Stimulated activated CD4-positive, alpha-beta T cell treated with anti-CD3 and anti-CD28 coated beads, Interleukin-12 subunit alpha, Interleukin-12 subunit beta, amount 100 ng/mL, for 48 hours (primary cell): ENCODE results near the gene SULT1B1.

Experiments
- DNase-seq, 3 donors: peaks; one replicate each; pipeline ENCODE4 v3.0.0-alpha.2; 2020; ENCODE audit warnings: low read depth in 2 of 3, low spot score in 1 of 3

Gene SULT1B1

DNA sequence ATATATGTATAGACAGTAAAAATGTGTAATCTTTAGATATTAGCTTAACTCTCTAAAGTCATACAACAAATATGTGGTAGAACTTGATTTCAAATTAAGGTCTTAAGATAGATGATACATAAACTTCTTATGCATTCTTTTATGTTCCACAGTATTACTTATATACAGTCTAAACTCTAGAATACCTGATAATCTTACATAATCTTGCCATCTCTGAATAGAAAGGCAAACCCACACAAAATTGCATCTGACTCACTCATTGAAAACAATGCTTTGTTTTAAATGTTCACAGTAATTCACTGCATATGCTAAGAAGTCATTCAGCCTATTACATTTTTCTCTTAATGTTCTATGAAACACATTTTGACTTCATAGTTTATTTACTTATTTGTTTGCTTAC lies 10.1 kb downstream of the SULT1B1 start:
- DNase-seq = no peak

DNA sequence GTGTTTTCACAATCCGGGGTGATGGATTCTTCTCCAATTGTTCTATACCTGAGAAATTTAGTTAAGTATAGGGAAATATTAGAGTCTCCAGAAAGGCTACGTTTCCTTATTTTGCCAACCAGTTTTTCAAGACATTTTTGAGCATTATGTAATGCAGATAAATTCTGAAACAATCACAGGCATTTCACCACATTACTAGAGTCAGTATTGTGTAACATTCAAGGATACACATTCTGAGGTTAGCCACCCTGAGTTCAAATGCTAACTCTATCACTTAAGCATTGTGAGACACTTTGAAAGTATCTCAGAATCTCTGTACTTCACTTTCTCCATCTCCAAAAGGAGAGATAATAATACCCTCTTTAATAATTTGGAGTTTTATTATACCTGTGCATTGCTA lies 10.6 kb downstream of the SULT1B1 start:
- no peak for DNase-seq

DNA sequence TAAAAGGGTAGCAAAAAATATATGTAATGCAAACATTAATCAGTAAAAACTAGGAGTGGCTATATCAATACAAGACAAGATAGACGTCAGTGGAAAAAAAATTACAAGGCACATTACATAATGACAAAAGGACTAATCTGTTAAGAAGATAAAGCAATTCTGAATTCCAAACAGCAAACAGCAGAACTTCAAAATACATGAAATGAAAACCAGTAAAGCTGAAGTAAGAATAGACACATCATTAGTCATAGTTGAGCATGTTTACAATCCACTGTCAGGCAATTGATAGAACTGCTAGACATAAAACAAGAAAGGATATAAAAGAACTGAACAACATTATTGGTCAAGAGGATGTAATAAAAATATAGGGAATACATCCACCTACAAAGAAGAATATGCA lies 12.2 kb downstream of the SULT1B1 start:
- DNase-seq = no peak

DNA sequence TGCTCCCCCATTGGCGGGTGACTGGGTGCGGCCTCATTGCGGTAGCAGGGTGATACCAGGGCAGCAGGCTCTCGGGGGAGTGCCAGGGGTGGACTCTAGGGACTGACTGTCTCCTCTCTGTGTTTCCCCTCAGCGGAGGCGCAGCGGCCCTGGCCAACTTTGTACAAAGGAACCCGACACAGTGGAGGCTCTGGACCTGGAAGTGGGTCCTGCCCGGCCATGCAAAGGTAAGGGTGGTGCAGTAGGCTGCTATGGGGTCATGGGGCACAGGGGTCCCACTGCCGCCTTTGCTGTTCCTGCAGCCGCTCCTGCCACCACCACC lies 16.3 kb downstream of the SULT1B1 start:
- no peak for DNase-seq

DNA sequence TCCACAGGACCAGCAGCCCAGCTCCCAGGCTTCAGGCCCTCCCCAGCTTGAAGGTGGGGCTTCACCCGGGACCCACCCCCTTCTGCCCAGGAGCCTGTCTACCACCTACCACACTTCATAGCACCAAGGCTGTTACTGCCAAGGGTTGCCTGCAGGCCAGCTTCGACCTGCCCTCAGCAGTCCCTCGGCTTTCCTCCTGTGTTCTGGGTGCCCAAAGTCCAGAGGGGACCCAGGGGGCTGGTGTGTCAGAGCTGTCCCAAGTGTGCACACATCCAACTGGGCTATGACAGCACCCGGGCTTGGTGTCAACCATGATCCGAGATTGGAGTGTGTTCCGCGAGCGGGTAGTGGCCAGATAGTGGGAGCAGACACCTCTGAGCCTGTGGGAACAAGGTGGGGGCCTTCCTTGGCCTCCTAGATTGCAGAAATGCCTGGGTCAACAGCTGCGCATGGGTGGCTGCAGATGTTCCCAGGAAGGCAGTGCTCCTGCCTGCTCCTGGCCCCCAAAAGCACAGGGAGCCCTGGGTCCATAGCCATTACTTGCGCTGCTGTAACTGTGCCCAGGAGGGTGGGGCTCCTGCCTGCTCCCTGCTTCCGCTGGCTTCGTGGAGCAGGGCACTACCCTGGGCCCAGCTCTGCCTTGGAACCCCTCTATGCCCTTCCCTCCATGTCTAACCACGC lies 16.8 kb downstream of the SULT1B1 start:
- DNase-seq = no peak

DNA sequence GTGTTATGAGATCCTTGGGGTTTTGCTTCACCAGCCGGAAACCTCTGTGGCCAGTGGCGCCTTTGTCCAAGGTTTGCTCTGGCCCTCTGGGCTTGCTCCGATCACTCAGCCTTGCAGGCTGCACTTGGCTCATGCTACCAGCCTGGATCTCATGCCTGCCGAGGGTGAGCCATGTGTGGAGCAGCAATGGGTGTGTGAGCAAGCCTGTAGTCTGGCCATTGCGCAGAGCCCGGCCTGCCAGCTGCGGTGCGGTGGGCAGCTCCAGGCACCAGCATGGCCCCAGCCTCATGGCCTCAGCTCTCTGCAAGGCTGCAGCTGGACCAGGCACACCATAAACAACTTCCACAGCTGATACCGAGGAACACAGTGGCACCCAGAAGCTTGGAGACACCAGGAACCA lies 17.8 kb downstream of the SULT1B1 start:
- DNase-seq = no peak

DNA sequence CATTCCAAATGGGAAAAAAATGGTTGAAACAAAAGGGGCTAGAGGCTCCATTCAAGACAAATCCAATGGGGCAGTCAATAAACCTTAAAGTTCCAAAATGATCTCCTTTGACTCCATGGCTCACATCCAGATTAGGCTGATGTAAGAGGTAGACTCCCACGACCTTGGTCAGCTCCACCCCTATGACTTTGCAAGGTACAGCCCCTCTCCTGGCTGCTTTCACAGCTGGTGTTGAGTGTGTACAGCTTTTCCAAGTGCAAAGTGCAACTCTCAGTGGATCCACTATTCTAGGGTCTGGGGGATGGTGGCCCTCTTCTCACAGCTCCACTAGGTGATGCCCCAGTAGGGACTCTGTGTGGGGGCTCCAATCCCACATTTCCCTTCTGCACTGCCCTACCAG lies 21.5 kb downstream of the SULT1B1 start:
- no peak for DNase-seq

DNA sequence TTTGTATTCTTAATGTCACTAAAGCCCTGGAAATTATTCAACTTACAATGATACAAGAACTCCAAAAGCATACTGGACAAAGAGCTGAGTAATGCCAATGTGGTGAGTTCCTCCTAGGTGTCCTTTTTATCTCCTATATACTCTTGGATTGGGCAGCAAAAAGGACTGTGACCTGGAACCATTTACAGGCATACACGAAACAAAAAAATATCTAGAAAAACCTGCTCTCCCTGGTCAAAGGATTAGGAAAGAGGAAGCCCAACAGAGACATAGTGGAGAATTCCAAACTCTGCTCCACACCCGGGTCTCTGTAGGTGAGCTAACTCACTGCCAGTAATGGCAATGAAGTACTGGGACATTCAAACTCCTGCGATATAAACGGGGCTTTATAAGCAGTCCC lies 25.3 kb downstream of the SULT1B1 start:
- DNase-seq = no peak

DNA sequence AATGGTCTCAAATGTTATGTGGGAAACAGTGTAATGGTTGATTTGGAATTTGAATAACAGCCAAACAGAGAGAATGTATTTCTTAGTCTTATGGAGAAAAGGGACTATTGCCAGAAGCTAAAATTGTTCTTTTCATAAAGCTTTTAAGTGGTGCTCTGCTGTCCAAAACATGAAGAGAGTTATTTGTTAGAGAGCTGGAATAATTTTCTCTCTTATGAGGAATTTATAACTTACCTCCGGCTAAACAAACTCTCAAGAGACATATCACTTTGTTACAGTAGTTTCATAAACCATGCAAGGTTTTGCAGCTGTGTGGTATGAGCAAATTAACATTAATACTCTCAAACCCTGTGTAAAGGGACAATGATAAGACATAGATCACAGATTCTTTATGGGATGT lies 28.6 kb downstream of the SULT1B1 start:
- no peak for DNase-seq

DNA sequence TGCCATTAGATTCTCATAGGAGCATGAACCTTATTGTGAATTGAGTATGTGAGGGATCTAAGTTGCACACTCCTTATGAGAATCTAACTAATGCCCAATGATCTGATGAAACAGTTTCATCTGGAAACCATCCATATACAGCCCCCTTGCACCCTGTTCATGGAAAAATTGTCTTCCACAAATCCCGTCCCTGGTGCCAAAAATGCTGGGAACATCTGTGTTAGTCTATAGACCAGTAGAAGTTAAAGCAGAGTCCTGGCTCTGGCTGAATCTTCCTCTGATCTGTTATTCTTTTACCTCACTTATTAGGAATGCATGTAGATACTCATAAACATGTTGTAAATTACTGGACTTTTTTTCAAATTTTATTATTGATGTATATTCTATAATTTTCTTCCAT lies 29.2 kb downstream of the SULT1B1 start:
- DNase-seq = no peak

DNA sequence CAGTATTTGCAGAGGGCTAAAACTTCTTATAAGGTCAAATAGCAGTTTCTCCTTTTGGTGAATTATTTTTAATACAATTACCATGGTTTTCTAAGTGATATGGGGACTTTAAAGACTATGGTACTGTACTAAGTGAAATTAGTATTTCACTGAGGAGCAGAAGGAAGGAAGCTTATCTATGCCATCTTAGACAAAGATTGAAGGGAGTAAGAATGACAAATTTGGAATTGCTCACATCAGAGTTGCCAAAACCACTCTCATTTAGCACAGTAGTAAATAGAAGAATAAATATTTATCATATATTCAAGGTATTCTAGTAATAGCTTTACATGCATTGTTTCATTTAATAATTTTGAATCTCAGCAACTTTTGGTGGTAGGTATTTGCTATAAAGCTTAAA lies 30.4 kb downstream of the SULT1B1 start:
- DNase-seq = no peak

DNA sequence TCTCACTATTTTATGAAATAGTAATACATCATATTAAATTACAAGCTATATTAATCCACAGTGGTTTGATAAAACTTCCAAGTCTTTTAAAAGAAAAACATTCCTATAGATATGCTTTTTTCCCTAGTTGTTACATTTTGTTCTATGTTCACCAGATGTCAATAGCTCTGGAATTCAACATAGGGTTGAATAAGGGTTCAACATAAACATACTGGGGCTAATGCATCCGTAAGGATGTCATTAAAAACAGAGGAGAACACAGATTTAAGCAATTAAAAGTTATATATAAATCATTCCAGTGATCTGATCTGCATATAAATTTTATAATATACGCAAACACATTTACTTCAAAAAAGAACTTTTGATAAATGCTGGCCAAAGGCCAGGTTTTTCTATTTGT lies 32.5 kb downstream of the SULT1B1 start:
- DNase-seq = no peak

DNA sequence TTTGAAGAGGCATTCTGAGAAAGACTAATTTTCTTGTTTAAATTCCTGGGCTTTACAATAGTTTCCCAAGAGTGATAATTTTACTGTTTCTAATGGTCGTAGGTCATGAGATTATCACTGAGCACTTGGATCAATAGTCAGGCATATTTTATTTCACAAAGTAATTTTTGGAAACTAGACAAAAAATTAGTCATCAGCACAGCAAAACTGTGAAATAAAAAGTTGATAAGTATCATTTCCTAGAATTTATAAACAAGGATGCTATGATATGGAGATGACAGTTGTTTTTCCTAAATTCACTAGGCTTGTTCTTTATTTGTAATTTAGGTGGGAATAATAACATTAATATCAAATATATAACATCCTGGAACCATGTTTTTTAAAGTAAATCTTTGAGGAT lies 33.0 kb downstream of the SULT1B1 start:
- no peak for DNase-seq

DNA sequence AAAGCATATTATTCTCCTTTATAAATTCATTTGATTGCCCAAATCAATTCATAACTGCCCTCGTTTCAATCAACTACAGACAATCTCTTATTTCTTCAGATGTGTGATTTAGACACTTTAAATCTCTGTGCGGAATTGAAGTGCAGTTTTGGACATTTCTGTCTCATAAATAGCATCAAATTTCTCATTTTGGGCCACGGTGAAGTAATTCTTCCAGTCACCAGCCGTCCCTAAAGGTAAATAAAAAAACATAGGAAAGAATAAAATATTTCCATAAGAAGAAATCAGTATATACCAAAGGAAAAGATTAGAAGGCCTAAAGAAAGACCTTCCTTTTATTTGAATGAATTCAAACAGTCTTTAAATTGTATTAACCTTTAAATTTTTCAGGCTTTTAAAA lies 33.4 kb downstream of the SULT1B1 start:
- DNase-seq = no peak

DNA sequence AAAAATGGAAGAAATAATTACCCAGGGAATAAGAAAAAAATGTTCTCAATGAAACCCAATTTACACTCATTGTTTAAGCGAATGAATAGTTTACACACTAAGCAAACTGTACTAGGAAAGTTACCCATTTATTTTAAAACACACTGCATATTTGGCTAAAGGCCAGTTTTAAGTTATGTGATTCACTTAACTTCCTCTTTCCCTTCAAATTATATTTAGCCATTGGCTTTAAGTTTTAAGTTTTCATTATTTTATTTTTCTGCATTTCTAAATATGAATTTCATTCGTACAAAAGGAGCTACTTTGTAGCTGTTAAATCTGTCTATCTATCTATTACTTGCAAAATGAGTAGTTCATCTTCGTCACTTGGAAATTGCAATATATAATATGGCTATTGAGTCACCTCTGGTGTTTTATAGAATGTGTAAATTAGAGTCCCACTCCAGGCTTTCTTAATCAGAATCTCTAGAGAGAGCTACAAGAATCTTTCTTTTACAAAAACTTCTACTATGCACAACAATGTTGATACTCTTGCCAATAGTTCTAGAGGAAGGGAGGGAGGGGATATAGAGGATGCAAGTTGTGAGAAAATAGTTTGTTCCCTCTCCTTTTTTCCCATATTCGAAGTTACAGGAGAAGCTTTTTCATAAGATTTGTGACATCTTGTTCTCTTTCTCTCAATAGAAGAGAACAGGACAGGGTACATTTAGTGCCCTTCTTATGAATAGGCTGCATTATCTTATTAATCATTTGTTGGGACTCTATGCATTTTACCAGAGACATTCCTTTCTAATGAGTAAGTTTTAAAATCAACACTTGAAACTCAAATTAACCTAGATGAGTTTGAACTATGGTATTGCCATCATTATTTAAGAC lies 41.8 kb downstream of the SULT1B1 start:
- no peak for DNase-seq

DNA sequence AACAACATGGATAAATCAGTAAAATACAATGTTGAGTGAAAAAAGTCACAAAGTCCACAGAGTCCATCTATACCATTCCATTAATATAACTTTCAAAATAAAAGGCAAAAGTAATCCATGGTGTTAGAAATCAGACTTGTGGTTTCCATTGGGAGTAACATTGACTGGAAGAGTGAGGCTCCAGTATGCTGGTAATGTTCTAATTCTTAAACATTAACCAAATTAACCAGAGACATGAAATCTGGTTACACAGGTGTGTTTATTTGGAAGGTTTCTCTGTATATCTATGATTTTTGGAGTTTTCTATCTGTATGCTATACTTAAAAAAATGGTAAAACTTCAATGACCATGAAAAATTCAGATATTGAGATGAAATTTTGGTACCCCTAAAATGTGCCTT lies 42.6 kb downstream of the SULT1B1 start:
- DNase-seq = no peak

DNA sequence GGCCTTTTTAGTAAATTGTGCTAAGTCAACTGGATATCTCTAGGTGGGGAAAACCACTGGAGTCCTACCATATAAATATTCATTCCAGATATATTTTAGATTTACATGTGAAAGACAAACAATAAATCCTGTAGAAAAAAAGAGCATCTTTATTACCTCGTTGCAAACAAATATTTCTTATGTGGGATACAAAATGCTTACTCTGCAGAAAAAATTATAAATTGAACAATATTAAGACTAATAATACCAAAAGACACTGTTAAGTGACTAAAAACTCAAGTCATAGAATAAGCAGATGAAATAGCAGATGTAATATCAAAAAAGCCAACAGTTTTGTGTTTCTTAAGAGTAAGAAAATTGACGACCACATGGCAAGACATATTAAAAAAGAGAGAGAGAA lies 43.8 kb downstream of the SULT1B1 start:
- no peak for DNase-seq

DNA sequence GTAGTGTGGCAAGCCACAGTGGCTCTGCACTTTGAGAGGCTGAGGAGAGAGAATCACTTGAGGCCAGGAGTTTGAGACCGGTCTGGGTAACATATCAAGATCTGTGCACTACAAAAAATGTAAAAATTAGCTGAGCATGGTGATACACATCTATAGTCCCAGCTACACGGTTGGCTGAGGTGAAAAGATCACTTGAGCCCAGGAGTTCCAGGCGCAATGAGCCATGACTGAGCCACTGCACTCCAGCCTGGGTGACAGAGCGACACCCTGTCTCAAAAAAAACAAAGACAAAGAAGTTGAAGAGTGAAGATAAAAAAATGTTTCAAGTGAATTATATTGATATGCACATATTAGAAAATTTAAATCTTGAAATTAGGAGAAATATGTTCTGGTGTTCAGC lies 46.3 kb downstream of the SULT1B1 start:
- no peak for DNase-seq

DNA sequence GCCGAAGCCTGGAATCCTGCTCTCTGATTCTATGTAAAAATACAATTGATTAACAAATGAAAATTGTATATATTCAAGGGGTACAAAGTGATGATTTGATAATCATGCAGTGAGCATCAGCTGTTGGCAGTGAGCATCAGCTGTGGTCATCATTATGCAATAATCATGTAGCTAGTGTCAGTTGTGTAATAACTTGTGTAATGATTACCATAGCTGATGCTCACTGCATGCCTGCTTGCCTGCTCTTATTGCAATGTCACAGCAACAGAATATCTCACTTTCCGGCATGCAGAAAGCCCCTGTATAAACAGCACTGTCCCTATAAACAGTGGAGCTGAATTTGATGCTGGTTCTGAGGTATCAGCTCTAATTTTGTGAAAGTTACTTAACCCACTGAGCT lies 46.8 kb downstream of the SULT1B1 start:
- no peak for DNase-seq

DNA sequence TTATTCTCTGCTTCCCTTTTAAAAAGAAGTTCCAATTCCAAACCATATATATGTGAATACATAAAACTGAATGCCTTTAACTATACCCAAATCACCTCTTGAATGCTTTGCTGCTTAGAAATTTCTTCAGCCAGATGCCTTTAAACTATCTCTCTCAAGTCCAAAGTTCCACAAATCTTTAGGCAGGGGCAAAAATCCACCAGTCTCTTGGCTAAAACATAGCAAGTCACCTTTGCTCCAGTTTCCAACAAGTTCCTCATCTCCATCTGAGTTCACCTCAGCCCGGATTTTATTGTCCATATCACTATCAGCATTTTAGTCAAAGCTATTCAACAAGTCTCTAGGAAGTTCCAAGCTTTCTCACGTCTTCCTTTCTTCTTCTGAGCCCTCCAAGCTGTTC lies 49.8 kb downstream of the SULT1B1 start:
- DNase-seq = no peak

DNA sequence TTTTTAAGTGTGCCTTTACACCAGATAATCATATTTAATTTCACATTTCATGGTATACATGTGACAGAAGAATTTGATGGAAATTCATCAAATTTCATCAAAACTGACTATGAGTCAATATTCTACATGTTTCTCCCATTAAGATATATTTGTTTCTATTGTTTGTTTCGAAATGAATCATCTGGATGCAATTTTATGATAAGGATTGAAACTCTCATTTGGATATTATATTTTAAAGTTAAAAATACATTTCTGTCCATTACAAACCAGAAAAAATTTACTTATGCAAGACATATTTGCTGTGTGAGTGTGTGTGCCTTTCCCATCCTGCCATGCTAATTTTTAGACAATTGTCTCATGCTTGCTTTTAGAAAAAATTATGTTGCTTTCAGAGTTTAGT lies 52.2 kb downstream of the SULT1B1 start:
- DNase-seq = no peak

DNA sequence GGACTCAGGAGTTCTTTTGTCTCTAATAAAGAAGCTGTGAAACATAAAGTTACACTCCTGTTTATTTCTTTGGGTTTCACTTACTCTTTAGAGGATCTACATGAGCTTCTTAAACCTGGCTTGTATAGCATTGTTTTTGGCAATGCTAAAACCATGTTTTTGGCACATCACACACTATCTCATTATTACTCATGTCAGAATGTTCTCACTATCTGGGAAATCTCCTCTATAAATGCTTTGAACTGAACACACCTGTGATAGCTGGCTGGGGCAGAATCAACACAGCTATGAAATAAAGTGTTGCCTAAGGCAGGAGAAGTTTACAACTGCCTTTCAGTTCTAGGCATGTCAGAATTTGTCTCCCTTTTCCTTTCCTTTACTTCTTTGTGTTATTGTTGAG lies 52.6 kb downstream of the SULT1B1 start:
- no peak for DNase-seq

DNA sequence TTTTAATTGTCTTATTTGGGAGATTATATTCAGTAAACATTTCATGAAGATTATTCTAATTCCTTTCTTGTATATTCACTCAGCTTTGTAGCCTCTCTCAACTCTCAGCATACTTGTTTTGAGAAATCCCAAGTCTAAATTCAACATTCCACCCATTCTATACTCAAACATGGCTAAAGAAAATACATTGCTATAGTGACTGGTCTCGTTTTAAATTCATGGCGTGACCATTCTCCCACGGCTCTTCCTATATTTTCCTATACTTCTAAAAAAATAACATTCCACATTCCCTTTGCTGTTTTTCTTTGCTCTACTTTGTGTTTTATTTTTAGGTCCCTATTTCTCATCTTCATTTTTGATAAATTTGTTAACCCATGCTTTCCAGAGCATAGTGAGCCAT lies 58.2 kb downstream of the SULT1B1 start:
- no peak for DNase-seq
